H4 (cell line): ENCODE measurements around the gene DOCK9. TPM values are rescaled to one million over a fixed set of nuclear protein-coding genes. Genes with fewer than 3 reads are reported as not detected.

ENCODE experiments used
- DNase-seq: peaks from one replicate; pipeline ENCODE4 v3.0.0-alpha.2; 2015; ENCODE audit warnings: low spot score
- total RNA-seq: library from RNA; depleted of rRNA; stranded (reverse); fragments of >200 nt; shearing (Covaris generic); gene quantifications from 2 replicates; pipeline ENCODE4 v1.2.3, GENCODE V29; 2014

DOCK9 gene
- total RNA-seq, 1 experiment from 2014 or later: 2.3 TPM

- DNase-seq: no peak
These were observed 31.8 kb downstream of the DOCK9 start for GRCh38 chr13:98945863-98946605.

- DNase-seq: no peak
These were observed 33.5 kb downstream of the DOCK9 start for GRCh38 chr13:98944336-98944735.

- DNase-seq: no peak
These were observed 34.9 kb downstream of the DOCK9 start for GRCh38 chr13:98942997-98943396.

- no peak for DNase-seq
These were observed 35.4 kb downstream of the DOCK9 start for GRCh38 chr13:98942485-98942884.

GRCh38 chr13:98941536-98941935 is 36.3 kb downstream of the DOCK9 start:
- no peak for DNase-seq

GRCh38 chr13:98941126-98941525 is 36.7 kb downstream of the DOCK9 start:
- DNase-seq: no peak

GRCh38 chr13:98940325-98941001 is 37.4 kb downstream of the DOCK9 start:
- DNase-seq: no peak

GRCh38 chr13:98939660-98940191 is 38.1 kb downstream of the DOCK9 start:
- DNase-seq: no peak

- DNase-seq: no peak
These were observed 39.1 kb downstream of the DOCK9 start for GRCh38 chr13:98938801-98939200.

- DNase-seq: no peak
These were observed 39.9 kb downstream of the DOCK9 start for GRCh38 chr13:98937911-98938381.

- DNase-seq: no peak
These were observed 43.6 kb downstream of the DOCK9 start for GRCh38 chr13:98934243-98934642.

GRCh38 chr13:98930151-98930591 is 47.7 kb downstream of the DOCK9 start:
- DNase-seq: no peak

- no peak for DNase-seq
These were observed 49.6 kb downstream of the DOCK9 start for GRCh38 chr13:98927951-98928927.

- DNase-seq: no peak
These were observed 51.9 kb downstream of the DOCK9 start for GRCh38 chr13:98925949-98926348.

- DNase-seq: no peak
These were observed 54.0 kb downstream of the DOCK9 start for GRCh38 chr13:98923641-98924397.

GRCh38 chr13:98922306-98922705 is 55.6 kb downstream of the DOCK9 start:
- no peak for DNase-seq

- no peak for DNase-seq
These were observed 56.1 kb downstream of the DOCK9 start for GRCh38 chr13:98921786-98922185.

GRCh38 chr13:98921015-98921580 is 56.8 kb downstream of the DOCK9 start:
- no peak for DNase-seq

- no peak for DNase-seq
These were observed 58.3 kb downstream of the DOCK9 start for GRCh38 chr13:98919566-98919965.

GRCh38 chr13:98918771-98919170 is 59.1 kb downstream of the DOCK9 start:
- no peak for DNase-seq

GRCh38 chr13:98917116-98917515 is 60.7 kb downstream of the DOCK9 start:
- DNase-seq: no peak
